Esophagus (tissue), 2 donors: Measurements from ENCODE around the gene ACOX1. TPM values are rescaled to one million over a fixed set of nuclear protein-coding genes. Genes with fewer than 3 reads are reported as not detected.
"Not testable (repeated sequence)": the region's sequence is repeated elsewhere in the genome, so short reads cannot be mapped to it uniquely, and the experiment has no call there.

Experiments used
- H3K27ac ChIP-seq, 2 donors: one replicate each; pipeline ENCODE4 v1.5.1; 2013; ENCODE audit warnings: low read depth in 2 of 2, mild to moderate bottlenecking in 2 of 2, inconsistent platforms in 1 of 2, low read length in 1 of 2, moderate library complexity in 1 of 2
- H3K27me3 ChIP-seq, 2 donors: one replicate each; pipeline ENCODE4 v1.6.1; 2013; ENCODE audit warnings: low read length in 2 of 2, control low read depth in 1 of 2, mild to moderate bottlenecking in 1 of 2; ENCODE audit not compliant: insufficient read depth in 2 of 2, control insufficient read depth in 1 of 2
- H3K36me3 ChIP-seq, 2 donors: one replicate each; pipeline ENCODE4 v1.6.1; 2013; ENCODE audit warnings: low read length in 1 of 2; ENCODE audit not compliant: control insufficient read depth in 2 of 2, insufficient read depth in 2 of 2
- H3K4me1 ChIP-seq, 2 donors: one replicate each; pipeline ENCODE4 v1.6.1; 2013; ENCODE audit warnings: low read length in 1 of 2; ENCODE audit not compliant: control insufficient read depth in 2 of 2, insufficient read depth in 2 of 2
- H3K4me3 ChIP-seq, 2 donors: one replicate each; pipeline ENCODE4 v1.5.1; 2013; ENCODE audit warnings: low read length in 2 of 2, mild to moderate bottlenecking in 2 of 2, low read depth in 1 of 2, moderate library complexity in 1 of 2
- H3K9me3 ChIP-seq, 2 donors: one replicate each; pipeline ENCODE4 v1.6.1; 2013; ENCODE audit warnings: mild to moderate bottlenecking in 2 of 2, low read depth in 1 of 2, low read length in 1 of 2, moderate library complexity in 1 of 2; ENCODE audit not compliant: control insufficient read depth in 2 of 2, insufficient read depth in 1 of 2
- WGBS, 2 donors: extraction: QIAGEN DNeasy Blood & Tissue Kit; methylation state at CpG; one replicate each; pipeline ENCODE4 v1.1.7; 2013; 5-methylcytosine and 5-hydroxymethylcytosine counted together
- polyA plus RNA-seq, 2 donors: library from polyadenylated mRNA; stranded (reverse); fragments of 200-250 nt; gene quantifications; one replicate each; pipeline ENCODE4 v1.2.3, GENCODE V29; 2013
- donor health status: healthy with polysubstance abuse.
- donor health status: Bipolar disorder and iron deficiency.

Gene ACOX1
- polyA plus RNA-seq, 2 donors, result 22.7 to 37.4 TPM

DNA sequence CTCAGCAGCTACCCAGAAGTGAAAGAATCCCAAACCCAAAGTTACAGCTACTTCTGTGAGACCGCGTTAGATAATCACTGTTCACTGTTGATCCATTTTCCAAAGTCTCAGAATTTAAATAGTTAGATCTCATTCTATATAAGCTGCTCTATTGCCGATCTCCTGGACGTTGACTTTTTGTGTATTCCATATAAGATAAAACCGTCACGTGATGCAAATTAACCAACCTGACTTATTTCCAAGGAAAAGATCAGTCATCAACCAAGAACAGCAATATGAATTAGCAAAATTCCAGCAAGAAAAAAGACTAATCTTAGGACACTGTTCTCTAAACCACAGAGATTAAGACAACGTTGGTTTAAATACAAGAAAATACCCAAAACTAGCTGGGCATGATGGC is 8.3 kb downstream of the ACOX1 start:
- no peaks in the 10 kb centered on the region for H3K9me3 ChIP-seq
- H3K27me3 ChIP-seq, result no peaks in the 10 kb centered on the region
- H3K36me3 ChIP-seq, result no peaks in the 10 kb centered on the region
- no peak overlapping the region for H3K27ac ChIP-seq
- H3K4me1 ChIP-seq, result no peaks in the 10 kb centered on the region
- no peak overlapping the region for H3K4me3 ChIP-seq
- WGBS, 2 donors, result 85 to 86% methylated on average over 7 of the region's 7 CpGs

GRCh38 chr17:75970011-75970523 is 8.9 kb downstream of the ACOX1 start:
- Histone ChIP-seq H3K27ac (peak overlapping the region in 1 of 2 donors; percentile 47), H3K36me3 (no peaks in the 10 kb centered on the region)
- WGBS, 2 donors, result 58 to 66% methylated on average over 4 of the region's 4 CpGs

GRCh38 chr17:75969044-75969443 is 9.9 kb downstream of the ACOX1 start:
- H3K36me3 ChIP-seq, H3K9me3 ChIP-seq, H3K4me1 ChIP-seq, H3K27ac ChIP-seq, H3K4me3 ChIP-seq, H3K27me3 ChIP-seq: not testable (repeated sequence)
- WGBS, 2 donors, result 87 to 93% methylated on average over 10 of the region's 10 CpGs

More at GRCh38 chr17:75970011-75970523, 8.9 kb downstream of the ACOX1 start:
- H3K4me1 ChIP-seq, result no peaks in the 10 kb centered on the region
- no peaks in the 10 kb centered on the region for H3K27me3 ChIP-seq
- H3K4me3 ChIP-seq, result no peak overlapping the region
- no peaks in the 10 kb centered on the region for H3K9me3 ChIP-seq

GRCh38 chr17:75965468-75965867 is 13.5 kb downstream of the ACOX1 start:
- no peaks in the 10 kb centered on the region for H3K27me3 ChIP-seq
- no peaks in the 10 kb centered on the region for H3K4me1 ChIP-seq
- H3K9me3 ChIP-seq, result no peaks in the 10 kb centered on the region
- no peak overlapping the region for H3K4me3 ChIP-seq
- 94 to 95% methylated on average over 6 of the region's 6 CpGs for WGBS, 2 donors
- H3K27ac ChIP-seq, result no peak overlapping the region
- H3K36me3 ChIP-seq, result no peaks in the 10 kb centered on the region

DNA sequence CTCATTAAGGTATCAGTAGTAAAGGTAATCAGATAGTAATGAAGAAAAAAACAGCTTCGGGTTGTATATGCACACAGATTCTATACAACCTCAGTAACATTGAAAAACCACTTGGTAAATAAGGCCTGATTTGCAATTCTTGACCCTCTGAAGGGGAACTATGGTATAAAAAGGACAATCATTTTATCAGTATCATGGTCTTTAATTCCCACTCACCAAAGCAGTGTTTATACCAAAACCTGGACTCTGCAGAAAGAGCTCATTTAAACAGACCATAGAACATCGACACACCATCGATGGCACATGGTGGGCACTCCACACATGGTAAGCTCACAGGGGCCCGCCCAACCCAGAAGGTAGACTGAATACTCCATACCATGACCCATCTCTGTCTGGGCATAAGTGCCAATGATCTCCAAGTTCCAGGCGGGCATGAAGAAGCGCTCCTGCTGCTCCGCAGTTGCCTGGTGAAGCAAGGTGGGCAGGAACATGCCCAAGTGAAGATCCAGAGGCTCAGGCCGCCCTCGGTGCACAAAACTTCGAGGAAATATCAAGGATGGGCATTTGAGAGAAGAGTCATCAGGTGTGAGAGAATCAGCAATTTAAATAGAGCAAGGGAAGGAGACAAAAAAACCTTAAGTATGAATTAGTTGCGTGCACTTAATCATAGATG is 19.0 kb downstream of the ACOX1 start:
- Histone ChIP-seq H3K9me3 (no peaks in the 10 kb centered on the region), H3K4me3 (no peak overlapping the region), H3K27ac (no peak overlapping the region), H3K27me3 (no peaks in the 10 kb centered on the region), H3K4me1 (no peaks in the 10 kb centered on the region), H3K36me3 (peaks cover 6 to 10% of the 10 kb centered on the region in 2 donors)
- WGBS, 2 donors, result 88 to 93% methylated on average over 11 of the region's 11 CpGs

- no peak overlapping the region for H3K4me3 ChIP-seq
- WGBS, 2 donors, result 53 to 71% methylated on average over 8 of the region's 8 CpGs
- H3K36me3 ChIP-seq, result peaks cover 6 to 13% of the 10 kb centered on the region in 2 donors
- H3K4me1 ChIP-seq, result no peaks in the 10 kb centered on the region
- H3K27me3 ChIP-seq, result no peaks in the 10 kb centered on the region
- no peak overlapping the region for H3K27ac ChIP-seq
- H3K9me3 ChIP-seq, result no peaks in the 10 kb centered on the region
These were observed 19.7 kb downstream of the ACOX1 start for GRCh38 chr17:75959051-75959838.

- Histone ChIP-seq H3K36me3 (peaks cover 21 to 44% of the 10 kb centered on the region in 2 donors), H3K4me3 (no peak overlapping the region), H3K27ac (no peak overlapping the region), H3K27me3 (no peaks in the 10 kb centered on the region), H3K9me3 (no peaks in the 10 kb centered on the region), H3K4me1 (no peaks in the 10 kb centered on the region)
- WGBS, 2 donors, result 78 to 79% methylated on average over 8 of the region's 8 CpGs
These were observed 28.0 kb downstream of the ACOX1 start for GRCh38 chr17:75950855-75951554.

GRCh38 chr17:75950421-75950820 is 28.5 kb downstream of the ACOX1 start:
- H3K4me1 ChIP-seq, result no peaks in the 10 kb centered on the region
- peaks cover 17 to 41% of the 10 kb centered on the region in 2 donors for H3K36me3 ChIP-seq
- WGBS, 2 donors, result 88 to 91% methylated on average over 6 of the region's 6 CpGs

DNA sequence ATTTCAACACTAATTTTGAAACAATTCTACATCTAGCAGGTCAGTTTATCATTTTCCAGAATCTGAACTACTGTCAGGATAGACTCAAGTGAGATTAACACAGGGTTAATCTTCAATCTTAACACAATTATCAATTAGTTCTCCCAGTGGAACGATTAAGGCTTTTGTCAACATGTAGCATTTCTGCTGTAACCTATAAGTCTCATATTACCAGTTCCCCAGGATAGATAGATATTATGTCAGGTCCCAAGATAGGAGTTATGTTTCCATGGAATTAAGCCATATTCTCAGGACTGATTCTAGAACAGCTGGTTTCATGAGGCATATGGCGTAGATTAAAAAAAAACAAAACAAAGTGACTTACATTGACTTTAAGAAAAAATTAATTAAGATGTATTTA is 33.8 kb downstream of the ACOX1 start:
- H3K36me3 ChIP-seq, result peaks cover 6 to 17% of the 10 kb centered on the region in 2 donors
- H3K27ac ChIP-seq, result no peak overlapping the region
- no peaks in the 10 kb centered on the region for H3K4me1 ChIP-seq
- WGBS, 2 donors, result 67 to 69% methylated on average over 2 of the region's 2 CpGs
- no peaks in the 10 kb centered on the region for H3K9me3 ChIP-seq
- H3K27me3 ChIP-seq, result no peaks in the 10 kb centered on the region
- H3K4me3 ChIP-seq, result no peak overlapping the region

More at GRCh38 chr17:75950421-75950820, 28.5 kb downstream of the ACOX1 start:
- H3K9me3 ChIP-seq, result no peaks in the 10 kb centered on the region
- H3K4me3 ChIP-seq, result no peak overlapping the region
- no peaks in the 10 kb centered on the region for H3K27me3 ChIP-seq
- no peak overlapping the region for H3K27ac ChIP-seq
